ENCODE measurements around the gene RPL35.
"Not testable (repeated sequence)": the region's sequence is repeated elsewhere in the genome, so short reads cannot be mapped to it uniquely, and the experiment has no call there.

RPL35 gene

DNA sequence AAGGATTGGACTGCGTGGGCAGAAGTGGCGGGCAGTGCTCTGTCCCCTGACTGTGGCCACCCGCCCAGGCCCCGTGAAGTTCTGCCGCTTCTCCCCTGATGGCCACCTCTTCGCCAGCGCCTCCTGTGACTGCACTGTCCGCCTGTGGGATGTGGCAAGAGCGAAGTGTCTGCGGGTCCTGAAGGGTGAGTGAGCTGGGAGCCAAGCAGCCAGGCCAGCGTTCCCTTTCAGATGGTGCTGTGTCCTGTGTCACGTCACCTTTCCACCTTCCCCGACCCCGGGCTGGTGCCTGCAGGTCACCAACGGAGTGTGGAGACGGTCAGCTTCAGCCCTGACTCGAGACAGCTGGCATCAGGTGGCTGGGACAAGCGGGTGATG lies 6.2 kb downstream of the RPL35 start:
- in situ Hi-C loops (cut with MboI; ENCODE audit: low pct_unique_long_range_greater_than_20kb, low sequenced_read_pairs): loop anchor here (5.0 to 25.0 kb wide), 2 partner anchors 83 to 532 kb away; partner anchors contain the start of gene NR6A1
- DNase-seq: no peak

GRCh38 chr9:124854822-124855221 lies 6.9 kb downstream of the RPL35 start:
- DNase-seq: no peak
- in situ Hi-C loops (cut with MboI; ENCODE audit: low pct_unique_long_range_greater_than_20kb, low sequenced_read_pairs): loop anchor here (5.0 to 25.0 kb wide), 2 partner anchors 83 to 532 kb away; partner anchors contain the start of gene NR6A1

- in situ Hi-C loops (cut with MboI; ENCODE audit: low pct_unique_long_range_greater_than_20kb, low sequenced_read_pairs): loop anchor here (25.0 kb wide), 1 partner anchor 533 kb away; no protein-coding TSS in a partner anchor
- no peak for DNase-seq
Measured at GRCh38 chr9:124854161-124854560, 7.6 kb downstream of the RPL35 start.

DNA sequence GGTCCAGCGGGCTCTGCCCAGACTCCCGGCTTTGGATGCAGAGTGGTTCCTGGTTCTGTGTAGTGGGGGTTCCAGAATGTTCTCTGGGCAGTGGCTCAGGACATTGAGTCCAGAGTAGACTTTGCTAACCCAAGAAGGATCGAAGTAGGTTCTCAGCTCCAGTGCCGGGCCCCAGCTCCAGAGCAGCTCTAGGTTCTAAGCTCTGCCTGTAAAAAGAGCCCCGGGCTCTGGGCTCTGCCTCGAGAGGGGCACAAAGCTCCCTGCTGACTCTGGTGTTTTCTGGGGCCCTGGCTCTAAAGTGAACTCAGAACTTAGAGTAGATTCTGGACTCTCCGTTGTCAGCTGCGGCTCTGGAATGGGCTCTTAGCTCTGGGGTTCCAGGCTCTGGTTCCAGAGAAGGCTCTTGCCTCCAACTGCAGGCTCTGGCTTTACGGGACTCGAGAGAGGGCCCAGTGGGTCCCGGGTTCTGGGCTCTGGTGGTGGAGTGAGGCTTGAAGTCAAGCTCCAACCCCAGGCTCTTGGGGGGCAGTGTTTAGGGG lies 8.1 kb downstream of the RPL35 start:
- DNase-seq: no peak
- in situ Hi-C loops (cut with MboI; ENCODE audit: low pct_unique_long_range_greater_than_20kb, low sequenced_read_pairs): loop anchor here (25.0 kb wide), 1 partner anchor 534 kb away; no protein-coding TSS in a partner anchor

- in situ Hi-C loops (cut with MboI; ENCODE audit: low pct_unique_long_range_greater_than_20kb, low sequenced_read_pairs): loop anchor here (25.0 kb wide), 1 partner anchor 534 kb away; no protein-coding TSS in a partner anchor
Measured at GRCh38 chr9:124852829-124853531, 8.8 kb downstream of the RPL35 start, which contains the start of gene WDR38. Gene WDR38, plus strand, starts transcription at chr9:124853460. Its CDS starts 72 bp downstream, at chr9:124853532.

GRCh38 chr9:124852121-124852828 lies 9.5 kb downstream of the RPL35 start:
- no peak for DNase-seq
- in situ Hi-C loops (cut with MboI; ENCODE audit: low pct_unique_long_range_greater_than_20kb, low sequenced_read_pairs): loop anchor here (25.0 kb wide), 1 partner anchor 535 kb away; no protein-coding TSS in a partner anchor

More at GRCh38 chr9:124852829-124853531, 8.8 kb downstream of the RPL35 start, which contains the start of gene WDR38:
- DNase-seq: peak; percentile 80

DNA sequence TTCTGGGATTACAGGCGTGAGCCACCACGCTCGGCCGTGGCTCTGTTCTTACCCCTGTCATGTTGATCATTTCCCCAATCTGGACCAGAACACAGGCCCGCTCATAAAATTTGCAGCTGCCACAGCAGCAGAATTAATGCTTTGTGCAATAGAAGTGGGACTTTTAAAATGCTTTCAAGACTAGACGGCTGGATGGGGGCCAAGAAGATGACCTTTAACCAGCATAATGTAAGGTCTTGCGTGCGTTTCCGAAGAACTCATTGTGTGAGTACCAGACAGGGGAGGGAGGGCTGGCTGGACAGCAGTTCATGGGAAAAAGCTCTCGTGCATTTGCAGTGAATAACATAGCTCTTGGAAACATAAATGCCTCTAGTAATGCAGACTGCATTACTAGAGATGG lies 12.0 kb downstream of the RPL35 start:
- in situ Hi-C loops (cut with MboI; ENCODE audit: low pct_unique_long_range_greater_than_20kb, low sequenced_read_pairs): loop anchor here (25.0 kb wide), 1 partner anchor 538 kb away; no protein-coding TSS in a partner anchor
- no peak for DNase-seq

DNA sequence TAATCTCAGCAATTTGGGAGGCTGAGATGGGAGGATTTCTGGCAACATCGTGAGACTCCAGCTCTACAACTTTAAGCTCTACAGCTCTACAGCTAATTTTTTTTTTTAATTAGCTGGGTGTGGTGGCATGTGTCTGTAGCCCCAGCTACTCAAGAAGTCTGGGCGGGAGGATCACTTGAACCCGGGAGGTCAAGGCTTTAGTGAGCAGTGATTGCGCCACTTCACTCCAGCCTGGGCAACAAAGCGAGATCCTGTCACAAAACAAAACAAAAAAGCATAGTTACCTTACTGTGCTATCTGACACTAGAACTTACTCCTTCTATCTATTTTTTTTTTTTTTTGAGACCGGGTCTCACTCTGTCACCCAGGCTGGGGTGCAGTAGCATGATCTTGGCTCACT lies 14.8 kb downstream of the RPL35 start:
- DNase-seq: no peak
- in situ Hi-C loops (cut with MboI; ENCODE audit: low pct_unique_long_range_greater_than_20kb, low sequenced_read_pairs): no loop called here

DNA sequence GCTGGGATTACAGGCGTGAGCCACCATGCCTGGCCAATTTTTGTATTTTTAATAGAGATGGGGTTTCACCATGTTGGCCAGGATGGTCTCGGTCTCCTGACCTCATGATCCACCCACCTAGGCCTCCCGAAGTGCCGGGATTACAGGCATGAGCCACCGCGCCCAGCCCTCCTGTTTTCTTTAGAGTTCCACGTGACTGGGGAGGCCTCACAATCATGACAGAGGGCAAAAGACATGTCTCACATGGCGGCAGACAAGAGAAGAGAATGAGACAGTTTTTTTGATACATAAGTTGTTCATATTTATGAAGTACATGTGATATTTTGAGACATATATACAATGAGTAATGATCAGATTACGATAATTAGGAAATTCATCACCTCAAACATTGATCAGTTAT lies 15.3 kb downstream of the RPL35 start:
- in situ Hi-C loops (cut with MboI; ENCODE audit: low pct_unique_long_range_greater_than_20kb, low sequenced_read_pairs); DNase-seq: not testable (repeated sequence)

GRCh38 chr9:124844291-124844690 lies 17.5 kb downstream of the RPL35 start:
- in situ Hi-C loops (cut with MboI; ENCODE audit: low pct_unique_long_range_greater_than_20kb, low sequenced_read_pairs): no loop called here
- DNase-seq: no peak

DNA sequence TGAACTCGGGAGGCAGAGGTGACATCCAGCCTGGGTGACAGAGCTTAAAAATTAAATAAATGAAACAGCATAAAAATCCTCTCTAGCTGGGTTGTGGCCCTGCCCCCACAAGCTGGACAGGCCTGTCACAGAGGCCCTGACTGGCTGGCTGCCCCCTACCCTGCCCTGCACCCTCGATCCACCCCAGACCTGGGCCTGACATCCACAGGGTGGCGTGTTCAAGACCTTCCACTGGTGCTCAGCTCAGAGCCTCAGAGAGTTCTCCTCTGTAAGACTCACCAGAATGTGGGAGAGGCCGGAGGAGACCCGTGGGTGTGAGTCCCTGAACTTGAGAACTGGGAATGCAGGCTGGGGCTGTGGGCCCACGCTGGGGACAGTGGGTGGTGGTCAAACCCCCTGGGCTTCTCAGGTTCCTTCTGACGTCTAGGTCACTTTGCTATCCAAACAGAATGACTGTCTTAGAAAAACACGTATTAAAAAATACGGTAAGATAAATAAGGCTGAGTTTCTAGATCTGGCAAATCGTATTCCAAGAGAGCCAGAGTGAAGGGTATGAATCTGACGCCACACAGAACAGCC lies 18.2 kb downstream of the RPL35 start:
- in situ Hi-C loops (cut with MboI; ENCODE audit: low pct_unique_long_range_greater_than_20kb, low sequenced_read_pairs): no loop called here
- no peak for DNase-seq

DNA sequence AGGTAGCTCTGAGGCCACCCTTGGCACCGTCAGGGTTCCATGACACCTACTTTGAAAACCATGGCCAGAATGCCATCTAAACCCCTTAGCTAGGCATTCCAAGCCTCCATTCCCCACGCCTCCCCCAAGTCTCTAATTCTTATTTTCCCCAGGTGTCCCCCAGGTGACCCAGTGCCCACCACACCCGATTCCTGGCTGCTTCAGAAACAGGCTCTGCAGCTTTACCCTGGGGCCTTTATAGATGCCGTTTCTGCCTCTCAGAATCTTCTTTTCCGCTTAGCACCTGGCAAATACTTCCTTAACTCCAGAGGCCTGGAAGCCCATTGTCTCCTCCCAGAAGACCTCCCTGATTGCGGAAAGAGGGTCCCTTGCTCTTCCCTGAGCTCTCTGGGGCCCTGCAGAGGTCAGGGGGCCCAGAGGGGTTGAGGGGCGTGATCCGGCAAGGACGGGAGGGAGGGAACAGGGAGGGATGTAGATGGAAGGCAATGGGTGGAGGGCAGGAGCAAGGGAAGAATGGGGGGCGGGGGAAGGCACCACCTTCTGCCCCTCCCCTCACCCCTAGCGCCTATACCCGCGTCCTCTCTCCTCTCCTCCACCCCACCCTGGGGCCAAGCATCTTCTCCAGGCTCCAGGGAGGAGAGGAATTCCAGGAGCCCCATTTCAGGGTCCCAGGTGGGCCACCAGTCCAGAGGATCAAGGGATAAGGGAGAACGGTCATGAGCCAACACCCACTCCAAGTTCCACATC lies 20.5 kb downstream of the RPL35 start:
- no peak for DNase-seq
- in situ Hi-C loops (cut with MboI; ENCODE audit: low pct_unique_long_range_greater_than_20kb, low sequenced_read_pairs): no loop called here

DNA sequence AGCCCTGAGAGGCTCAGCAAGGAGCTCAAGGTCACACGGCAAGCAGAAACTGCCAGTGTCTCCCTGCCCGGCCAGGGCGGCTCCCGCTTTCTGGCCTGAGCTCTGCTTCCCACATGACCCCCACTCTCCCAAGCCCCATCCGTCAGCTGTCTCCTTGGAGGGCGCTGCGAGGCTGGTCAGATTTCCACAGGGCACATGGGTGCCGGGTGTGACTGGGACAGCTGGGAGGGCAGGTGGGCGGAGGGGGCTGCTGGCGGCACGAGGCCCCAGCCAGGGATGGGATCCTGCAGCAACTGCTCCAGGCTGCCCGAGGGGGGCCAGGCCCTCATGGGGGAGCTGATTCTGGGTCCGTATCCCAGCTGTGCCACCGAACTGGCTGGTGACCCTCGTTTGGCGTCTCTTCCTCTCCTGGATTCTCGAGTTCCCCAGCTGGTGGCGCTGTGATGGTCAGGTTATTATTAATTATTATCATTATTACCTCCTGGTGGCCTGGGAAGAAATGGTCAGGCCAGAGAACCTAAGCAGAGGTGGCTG lies 21.4 kb downstream of the RPL35 start:
- no peak for DNase-seq
- in situ Hi-C loops (cut with MboI; ENCODE audit: low pct_unique_long_range_greater_than_20kb, low sequenced_read_pairs): no loop called here

DNA sequence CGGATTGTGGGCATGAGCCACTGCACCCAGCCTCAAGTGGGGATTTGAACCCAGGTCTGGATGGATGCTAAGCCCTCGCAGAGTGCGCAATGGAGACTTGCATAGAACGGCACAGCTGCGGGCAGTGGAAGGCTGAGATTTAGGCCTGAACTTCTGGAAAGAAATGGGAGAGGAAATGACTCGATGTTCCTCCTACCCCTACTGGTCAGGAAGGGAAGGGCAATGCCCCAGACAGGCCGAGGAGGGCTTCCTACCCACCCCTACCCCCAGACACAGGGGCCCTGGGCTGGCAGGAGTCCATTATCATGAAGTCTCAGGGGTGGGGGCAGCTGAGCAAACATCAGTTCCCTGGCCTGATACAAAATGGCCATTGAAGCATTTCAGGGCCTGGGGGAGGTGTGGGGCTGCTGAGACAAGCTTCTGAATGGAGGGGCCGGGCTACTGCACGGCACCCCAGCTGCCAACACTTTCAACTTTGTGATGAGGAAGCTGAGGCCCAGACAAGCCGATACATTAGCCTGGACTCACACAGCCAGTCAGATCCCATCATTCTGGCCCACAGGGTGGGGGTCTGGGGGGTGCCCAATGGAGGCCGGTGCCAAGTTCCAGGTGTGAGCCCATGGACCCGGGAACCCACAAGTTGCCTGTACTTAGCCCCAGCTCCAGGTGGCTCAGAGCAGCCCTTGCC lies 22.0 kb downstream of the RPL35 start:
- in situ Hi-C loops (cut with MboI; ENCODE audit: low pct_unique_long_range_greater_than_20kb, low sequenced_read_pairs): no loop called here
- no peak for DNase-seq

- in situ Hi-C loops (cut with MboI; ENCODE audit: low pct_unique_long_range_greater_than_20kb, low sequenced_read_pairs): not testable (repeated sequence)
Measured at GRCh38 chr9:124838567-124839275, 23.0 kb downstream of the RPL35 start.

DNA sequence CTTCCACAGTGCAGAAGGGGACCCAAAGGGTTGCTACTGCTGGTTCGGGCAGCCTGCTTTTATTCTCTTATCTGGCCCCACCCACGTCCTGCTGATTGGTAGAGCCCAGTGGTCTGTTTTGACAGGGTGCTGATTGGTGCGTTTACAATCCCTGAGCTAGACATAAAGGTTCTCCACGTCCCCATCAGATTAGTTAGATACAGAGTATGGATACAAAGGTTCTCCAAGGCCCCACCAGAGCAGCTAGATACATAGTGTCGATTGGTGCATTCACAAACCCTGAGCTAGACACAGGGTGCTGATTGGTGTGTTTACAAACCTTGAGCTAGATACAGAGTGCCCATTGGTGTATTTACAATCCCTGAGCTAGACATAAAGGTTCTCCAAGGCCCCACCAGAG lies 23.6 kb downstream of the RPL35 start:
- DNase-seq; in situ Hi-C loops (cut with MboI; ENCODE audit: low pct_unique_long_range_greater_than_20kb, low sequenced_read_pairs): not testable (repeated sequence)

More at GRCh38 chr9:124838567-124839275, 23.0 kb downstream of the RPL35 start:
- not testable (repeated sequence) for DNase-seq

DNA sequence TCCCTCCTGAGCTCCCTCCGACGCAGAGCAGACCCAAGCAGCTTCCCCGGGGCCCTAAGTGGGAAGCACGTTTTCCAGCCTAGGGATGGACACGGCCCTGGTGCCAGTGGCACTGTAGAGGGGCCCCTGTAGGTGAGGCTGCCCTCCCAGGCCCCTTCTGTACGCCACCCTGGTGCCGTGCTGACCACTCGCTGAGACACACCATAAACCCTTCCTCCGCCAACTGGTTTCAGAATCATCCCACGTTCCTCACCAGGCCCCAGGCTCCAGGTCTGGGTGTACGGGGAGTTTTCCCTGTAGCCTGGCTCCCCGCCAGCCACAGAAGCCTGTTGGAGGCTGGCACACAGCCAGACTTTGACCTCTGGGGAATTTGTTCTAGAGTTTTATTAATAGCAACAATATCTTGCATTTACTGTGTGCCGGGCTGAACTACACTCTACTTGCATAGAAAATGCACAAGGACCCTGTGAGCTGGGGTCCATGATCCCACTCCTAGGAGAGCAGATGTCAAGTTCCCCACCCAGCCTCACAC lies 26.7 kb downstream of the RPL35 start:
- in situ Hi-C loops (cut with MboI; ENCODE audit: low pct_unique_long_range_greater_than_20kb, low sequenced_read_pairs): no loop called here
- no peak for DNase-seq
